Osteocyte (in vitro differentiated cells): ENCODE data around the gene ADAMTS12. TPM values are rescaled to one million over a fixed set of nuclear protein-coding genes. Genes with fewer than 3 reads are reported as not detected.

ENCODE experiments used
- DNase-seq: peaks from one replicate; pipeline ENCODE4 v3.0.0; 2021; ENCODE audit warnings: mixed read lengths; ENCODE audit not compliant: unreplicated experiment; ENCODE audit errors: extremely low spot score
- H3K27ac Mint-ChIP-seq: one replicate; pipeline ENCODE4 v1.8.0; 2021; ENCODE audit warnings: mild to moderate bottlenecking, mixed read lengths; ENCODE audit not compliant: unreplicated experiment
- H3K27me3 Mint-ChIP-seq: one replicate; pipeline ENCODE4 v1.8.0; 2021; ENCODE audit warnings: mixed read lengths; ENCODE audit not compliant: unreplicated experiment
- H3K36me3 Mint-ChIP-seq: one replicate; pipeline ENCODE4 v1.8.0; 2021; ENCODE audit warnings: mixed read lengths; ENCODE audit not compliant: unreplicated experiment
- H3K4me1 Mint-ChIP-seq: one replicate; pipeline ENCODE4 v1.8.0; 2021; ENCODE audit warnings: mixed read lengths; ENCODE audit not compliant: unreplicated experiment
- H3K4me3 Mint-ChIP-seq: one replicate; pipeline ENCODE4 v1.8.0; 2021; ENCODE audit warnings: mild to moderate bottlenecking, moderate library complexity, mixed read lengths; ENCODE audit not compliant: unreplicated experiment
- H3K9me3 Mint-ChIP-seq: one replicate; pipeline ENCODE4 v1.8.0; 2021; ENCODE audit warnings: mixed read lengths; ENCODE audit not compliant: unreplicated experiment
- CTCF ChIP-seq: fragments of 200-600 bp; sonication (generic); IDR thresholded peaks from 2 replicates; pipeline ENCODE4 v1.5.0; 2021; ENCODE audit warnings: antibody characterized with exemption, mild to moderate bottlenecking, moderate library complexity
- total RNA-seq: library from RNA; stranded (reverse); gene quantifications from 2 replicates; pipeline ENCODE4 v1.2.1, GENCODE V29; 2021

The ADAMTS12 gene
- total RNA-seq, 1 donor from 2014 or later: 13.9 TPM

GRCh38 chr5:33507426-33507825 lies 384.4 kb downstream of the ADAMTS12 start:
- no peak overlapping the region for H3K27ac Mint-ChIP-seq
- H3K9me3 Mint-ChIP-seq: no peaks in the 10 kb centered on the region
- no peaks in the 10 kb centered on the region for H3K36me3 Mint-ChIP-seq
- H3K27me3 Mint-ChIP-seq: no peaks in the 10 kb centered on the region
- DNase-seq: no peak
- no peak overlapping the region for H3K4me3 Mint-ChIP-seq
- no peaks in the 10 kb centered on the region for H3K4me1 Mint-ChIP-seq
- TF ChIP-seq CTCF: no peak

- Mint-ChIP-seq H3K27ac (no peak overlapping the region), H3K27me3 (no peaks in the 10 kb centered on the region), H3K4me1 (no peaks in the 10 kb centered on the region), H3K4me3 (no peak overlapping the region), H3K36me3 (no peaks in the 10 kb centered on the region), H3K9me3 (no peaks in the 10 kb centered on the region)
- no peak for TF ChIP-seq CTCF
- no peak for DNase-seq
These were observed 387.2 kb downstream of the ADAMTS12 start for GRCh38 chr5:33504570-33504969.

- no peaks in the 10 kb centered on the region for H3K27me3 Mint-ChIP-seq
- no peaks in the 10 kb centered on the region for H3K36me3 Mint-ChIP-seq
- TF ChIP-seq CTCF: no peak
- H3K9me3 Mint-ChIP-seq: no peaks in the 10 kb centered on the region
- H3K4me1 Mint-ChIP-seq: no peaks in the 10 kb centered on the region
- no peak for DNase-seq
- H3K4me3 Mint-ChIP-seq: no peak overlapping the region
- no peak overlapping the region for H3K27ac Mint-ChIP-seq
These were observed 389.9 kb downstream of the ADAMTS12 start for GRCh38 chr5:33501899-33502298.

- no peaks in the 10 kb centered on the region for H3K9me3 Mint-ChIP-seq
- no peaks in the 10 kb centered on the region for H3K36me3 Mint-ChIP-seq
- no peak for TF ChIP-seq CTCF
- H3K4me1 Mint-ChIP-seq: no peaks in the 10 kb centered on the region
- DNase-seq: no peak
- no peaks in the 10 kb centered on the region for H3K27me3 Mint-ChIP-seq
- no peak overlapping the region for H3K27ac Mint-ChIP-seq
- no peak overlapping the region for H3K4me3 Mint-ChIP-seq
These were observed 390.5 kb downstream of the ADAMTS12 start for GRCh38 chr5:33501260-33501659.

- no peak overlapping the region for H3K4me3 Mint-ChIP-seq
- H3K36me3 Mint-ChIP-seq: no peaks in the 10 kb centered on the region
- no peak overlapping the region for H3K27ac Mint-ChIP-seq
These were observed 397.3 kb downstream of the ADAMTS12 start for GRCh38 chr5:33494466-33494865.

More at GRCh38 chr5:33494466-33494865, 397.3 kb downstream of the ADAMTS12 start:
- TF ChIP-seq CTCF: no peak
- no peak for DNase-seq
- H3K27me3 Mint-ChIP-seq: no peaks in the 10 kb centered on the region
- no peaks in the 10 kb centered on the region for H3K9me3 Mint-ChIP-seq
- H3K4me1 Mint-ChIP-seq: no peaks in the 10 kb centered on the region
